Neural progenitor cell (in vitro differentiated cells): ENCODE results near the gene ABCA1.

ENCODE experiments used
- EZH2 ChIP-seq: fragments of 200-600 bp; sonication (generic); IDR thresholded peaks from 2 replicates; pipeline ENCODE4 v1.6.1; 2017; ENCODE audit warnings: antibody characterized with exemption, mild to moderate bottlenecking, moderate library complexity
- TF ChIP-seq, protein P1 (sequence below): fragments of 200-600 bp; sonication (generic); IDR thresholded peaks from 2 replicates; pipeline ENCODE4 v1.5.1; 2017; ENCODE audit warnings: antibody characterized with exemption, mild to moderate bottlenecking

GRCh38 chr9:104944356-104944755 is 16.4 kb upstream of the ABCA1 start:
- TF ChIP-seq, protein P1, sequence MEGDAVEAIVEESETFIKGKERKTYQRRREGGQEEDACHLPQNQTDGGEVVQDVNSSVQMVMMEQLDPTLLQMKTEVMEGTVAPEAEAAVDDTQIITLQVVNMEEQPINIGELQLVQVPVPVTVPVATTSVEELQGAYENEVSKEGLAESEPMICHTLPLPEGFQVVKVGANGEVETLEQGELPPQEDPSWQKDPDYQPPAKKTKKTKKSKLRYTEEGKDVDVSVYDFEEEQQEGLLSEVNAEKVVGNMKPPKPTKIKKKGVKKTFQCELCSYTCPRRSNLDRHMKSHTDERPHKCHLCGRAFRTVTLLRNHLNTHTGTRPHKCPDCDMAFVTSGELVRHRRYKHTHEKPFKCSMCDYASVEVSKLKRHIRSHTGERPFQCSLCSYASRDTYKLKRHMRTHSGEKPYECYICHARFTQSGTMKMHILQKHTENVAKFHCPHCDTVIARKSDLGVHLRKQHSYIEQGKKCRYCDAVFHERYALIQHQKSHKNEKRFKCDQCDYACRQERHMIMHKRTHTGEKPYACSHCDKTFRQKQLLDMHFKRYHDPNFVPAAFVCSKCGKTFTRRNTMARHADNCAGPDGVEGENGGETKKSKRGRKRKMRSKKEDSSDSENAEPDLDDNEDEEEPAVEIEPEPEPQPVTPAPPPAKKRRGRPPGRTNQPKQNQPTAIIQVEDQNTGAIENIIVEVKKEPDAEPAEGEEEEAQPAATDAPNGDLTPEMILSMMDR: no peak
- no peak for TF ChIP-seq EZH2
